Esophagus squamous epithelium (tissue), 4 donors: ENCODE data around the gene SYCP2.

Experiments
- CTCF ChIP-seq, 6 experiments: fragments of 450-650 bp in 4 of 6; fragments of 200-600 bp in 2 of 6; sonication (generic) in 2 of 6; IDR thresholded peaks; one replicate each; pipeline ENCODE4 v1.5.1; 2016 to 2019; ENCODE audit warnings: antibody characterized with exemption in 6 of 6, mild to moderate bottlenecking in 4 of 6, moderate library complexity in 4 of 6
- POLR2A ChIP-seq, 4 donors: fragments of 450-650 bp; IDR thresholded peaks; one replicate each; pipeline ENCODE4 v1.6.1; 2017; ENCODE audit warnings: antibody characterized with exemption in 4 of 4, mild to moderate bottlenecking in 4 of 4, moderate library complexity in 3 of 4

GRCh38 chr20:59932616-59933295 is 681 bp downstream of the SYCP2 start:
- no peak for TF ChIP-seq CTCF (IDR thresholded peaks at IDR 0.05)
- no peak for TF ChIP-seq POLR2A (IDR thresholded peaks at IDR 0.05)
